K562 (cell line): ENCODE results near the gene TMOD3. TPM values are rescaled to one million over a fixed set of nuclear protein-coding genes. Genes with fewer than 3 reads are reported as not detected.

Experiments used
- ATF4 ChIP-seq: fragments of 450-650 bp; formaldehyde crosslinking; IDR thresholded peaks from 2 replicates; pipeline ENCODE4 v1.4.0; 2022; ENCODE audit warnings: mild to moderate bottlenecking, moderate library complexity
- ELK1 ChIP-seq: sonication (generic); formaldehyde crosslinking; IDR thresholded peaks from 2 replicates; pipeline ENCODE4 v1.8.1; 2022; ENCODE audit warnings: missing genetic modification reagents
- ELK3 ChIP-seq: fragments of 450-650 bp; formaldehyde crosslinking; IDR thresholded peaks from 2 replicates; pipeline ENCODE4 v1.4.0; 2020; ENCODE audit warnings: mild to moderate bottlenecking
- HSF4 ChIP-seq: fragments of 250-450 bp; sonication (Bioruptor Pico); IDR thresholded peaks from 2 replicates; pipeline ENCODE4 v2.1.2; 2022; ENCODE audit warnings: mild to moderate bottlenecking, moderate library complexity, borderline replicate concordance
- TAF1 ChIP-seq: IDR thresholded peaks from 2 replicates; pipeline ENCODE4 v1.6.1; 2011; ENCODE audit warnings: mild to moderate bottlenecking, low read length, moderate library complexity; ENCODE audit not compliant: insufficient read depth, control insufficient read depth, severe bottlenecking; ENCODE audit errors: extremely low read depth
- VEZF1 ChIP-seq: fragments of 200-800 bp; sonication (Bioruptor generic); IDR thresholded peaks from 2 replicates; pipeline ENCODE4 v1.6.1; 2017; ENCODE audit warnings: missing genetic modification characterization, missing compliant biosample characterization
- ZNF232 ChIP-seq: sonication (generic); formaldehyde crosslinking; IDR thresholded peaks from 2 replicates; pipeline ENCODE4 v1.8.0; 2022; ENCODE audit warnings: mild to moderate bottlenecking, missing genetic modification reagents
- ZNF717 ChIP-seq: fragments of 250-450 bp; sonication (Bioruptor Pico); IDR thresholded peaks from 2 replicates; pipeline ENCODE4 v1.5.0; 2021
- polyA plus RNA-seq, 8 experiments: library from polyadenylated mRNA; depleted of rRNA in 4 of 8; stranded (reverse) in 5 of 8; unstranded in 3 of 8; fragments of >200 nt; fragmentation: Nextera tagmentation in 2 of 8; fragmentation: Illumina TruSeq in 1 of 8; extraction: Ambion mirVana in 2 of 8; extraction: Trizol in 1 of 8; gene quantifications; 2 replicates each; pipeline versions ENCODE4 v1.2.1 to v1.2.3, GENCODE V29; 2011 to 2014; ENCODE audit warnings: inconsistent platforms in 1 of 8, missing spikeins in 1 of 8
- total RNA-seq, 7 experiments: library from RNA; depleted of rRNA in 6 of 7; stranded (reverse); fragments of >200 nt in 6 of 7; fragmentation: Illumina TruSeq in 2 of 7; extraction: Trizol in 2 of 7; gene quantifications; 2 replicates each; pipeline versions ENCODE4 v1.2.1 to v1.2.3, GENCODE V29; 2011 to 2021; ENCODE audit warnings: low replicate concordance in 1 of 7

TMOD3 gene
- total and polyA plus RNA-seq, 9 of the 15 experiments (the other 6 are each of a cell fraction or from before 2014, with no cell fraction given), result 6.8 to 45.0 (median 30.9) TPM

GRCh38 chr15:51806123-51806522 lies 23.3 kb upstream of the TMOD3 start (continued):
- TF ChIP-seq ELK3, result no peak
- no peak for TF ChIP-seq ATF4 (CRISPR knock-in tag)
- no peak for TF ChIP-seq ZNF232
- no peak for TF ChIP-seq VEZF1 (CRISPR knock-in tag)
- TF ChIP-seq HSF4 (CRISPR knock-in tag), result no peak
- no peak for TF ChIP-seq TAF1
- TF ChIP-seq ZNF717 (CRISPR knock-in tag), result no peak
- no peak for TF ChIP-seq ELK1 (CRISPR knock-in tag)
